Measurements from ENCODE around the gene AS3MT.

The AS3MT gene

GRCh38 chr10:102855731-102856436, 13.4 kb upstream of the AS3MT start:
- peak; percentile 95 for DNase-seq (ENCODE audit: low read depth, low spot score)

- no peak for DNase-seq (ENCODE audit: low read depth, low spot score)
Observed at GRCh38 chr10:102856758-102857424, 12.4 kb upstream of the AS3MT start.

- DNase-seq (ENCODE audit: low read depth, low spot score): no peak
Observed at GRCh38 chr10:102859911-102860310, 9.4 kb upstream of the AS3MT start.

- DNase-seq (ENCODE audit: low read depth, low spot score): no peak
Observed at GRCh38 chr10:102863660-102864059, 5.6 kb upstream of the AS3MT start.

- no peak for DNase-seq (ENCODE audit: low read depth, low spot score)
Observed at GRCh38 chr10:102865620-102866019, 3.6 kb upstream of the AS3MT start.

- DNase-seq (ENCODE audit: low read depth, low spot score): peak; percentile 14
Observed at GRCh38 chr10:102868911-102869257, 386 bp upstream of the AS3MT start.

GRCh38 chr10:102870221-102870620, 951 bp downstream of the AS3MT start:
- no peak for DNase-seq (ENCODE audit: low read depth, low spot score)

GRCh38 chr10:102872163-102872562, 2.9 kb downstream of the AS3MT start:
- DNase-seq (ENCODE audit: low read depth, low spot score): no peak

- no peak for DNase-seq (ENCODE audit: low read depth, low spot score)
Observed at GRCh38 chr10:102876747-102877153, 7.5 kb downstream of the AS3MT start.

- DNase-seq (ENCODE audit: low read depth, low spot score): no peak
Observed at GRCh38 chr10:102878629-102879028, 9.4 kb downstream of the AS3MT start.

- no peak for DNase-seq (ENCODE audit: low read depth, low spot score)
Observed at GRCh38 chr10:102880256-102880655, 11.0 kb downstream of the AS3MT start.

GRCh38 chr10:102888048-102888447, 18.8 kb downstream of the AS3MT start:
- no peak for DNase-seq (ENCODE audit: low read depth, low spot score)

- DNase-seq (ENCODE audit: low read depth, low spot score): no peak
Observed at GRCh38 chr10:102894466-102895213, 25.4 kb downstream of the AS3MT start.

- no peak for DNase-seq (ENCODE audit: low read depth, low spot score)
Observed at GRCh38 chr10:102900006-102900405, 30.7 kb downstream of the AS3MT start.

- DNase-seq (ENCODE audit: low read depth, low spot score): no peak
Observed at GRCh38 chr10:102904346-102904745, 35.1 kb downstream of the AS3MT start.

GRCh38 chr10:102906507-102906906, 37.2 kb downstream of the AS3MT start:
- no peak for DNase-seq (ENCODE audit: low read depth, low spot score)

- no peak for DNase-seq (ENCODE audit: low read depth, low spot score)
Observed at GRCh38 chr10:102914781-102915180, 45.5 kb downstream of the AS3MT start.

- no peak for DNase-seq (ENCODE audit: low read depth, low spot score)
Observed at GRCh38 chr10:102916173-102916572, 46.9 kb downstream of the AS3MT start.

GRCh38 chr10:102917314-102917961, 48.2 kb downstream of the AS3MT start:
- peak; percentile 86 for DNase-seq (ENCODE audit: low read depth, low spot score)

- DNase-seq (ENCODE audit: low read depth, low spot score): peak; percentile 100
Observed at GRCh38 chr10:102917962-102918816, 48.9 kb downstream of the AS3MT start, which contains the start of gene CNNM2. Gene CNNM2 (plus strand): TSS chr10:102918294. CDS start chr10:102918481, 187 bp downstream.

- DNase-seq (ENCODE audit: low read depth, low spot score): no peak
Observed at GRCh38 chr10:102918817-102919245, 49.6 kb downstream of the AS3MT start.

Data from astrocyte of the hippocampus (primary cell).